ENCODE measurements around the gene BRCA2. TPM values are rescaled to one million over a fixed set of nuclear protein-coding genes. Genes with fewer than 3 reads are reported as not detected.

Gene BRCA2
- total and polyA plus RNA-seq, 2 experiments from 2014 or later, result 28.6 to 38.7 TPM

GRCh38 chr13:32385410-32385809 lies 70.1 kb downstream of the BRCA2 start (continued):
- TF ChIP-seq ZNF462 (CRISPR knock-in tag; IDR thresholded peaks at IDR 0.05) (no peak), ZNF331 (CRISPR knock-in tag; IDR thresholded peaks at IDR 0.05; ENCODE audit: low read depth) (no peak)

- no peak overlapping the region for H3K4me3 ChIP-seq
- H3K27me3 Mint-ChIP-seq (ENCODE audit: insufficient read depth, low read depth, poor library complexity), result no peaks in the 10 kb centered on the region
- peaks cover 6% of the 10 kb centered on the region; the same call in 2 of the 3 replicates for H3K36me3 Mint-ChIP-seq (ENCODE audit: low read depth)
- peaks cover 9% of the 10 kb centered on the region for H3K4me1 Mint-ChIP-seq
- no peak overlapping the region for H3K4me3 Mint-ChIP-seq
- H4K20me1 ChIP-seq (replicated peaks; ENCODE audit: insufficient read depth), result no peaks in the 10 kb centered on the region
- no peak overlapping the region for H3K27ac ChIP-seq (ENCODE audit: low read depth)
- no peaks in the 10 kb centered on the region for H3K27me3 ChIP-seq (ENCODE audit: insufficient read depth)
- H3K9me3 Mint-ChIP-seq, result no peaks in the 10 kb centered on the region
- no peaks in the 10 kb centered on the region; the same call in 1 of the 2 replicates for H3K36me3 ChIP-seq (ENCODE audit: insufficient read depth)
- H3K27ac Mint-ChIP-seq, result peak overlapping the region; percentile 74; the same call in 1 of the 2 replicates
- peaks cover 19% of the 10 kb centered on the region for H3K4me1 ChIP-seq (ENCODE audit: insufficient read depth)
- no peaks in the 10 kb centered on the region for H3K9me2 ChIP-seq (ENCODE audit: insufficient read depth)
- H2AFZ ChIP-seq, result no peak overlapping the region
- H3F3A ChIP-seq (replicated peaks; ENCODE audit: low read depth), result no peaks in the 10 kb centered on the region
- H3K79me2 ChIP-seq (replicated peaks; ENCODE audit: insufficient read depth), result no peaks in the 10 kb centered on the region
- no peak overlapping the region for H3K4me2 ChIP-seq
- DNase-seq (ENCODE audit: low spot score), result no peak
- no peak for ATAC-seq
- no peak for TF ChIP-seq EZH2phosphoT487 (IDR thresholded peaks at IDR 0.05; ENCODE audit: unreplicated experiment)
- no peak for TF ChIP-seq JUNB (IDR thresholded peaks at IDR 0.05; ENCODE audit: unreplicated experiment)
- no peak for TF ChIP-seq STAT1 (IDR thresholded peaks at IDR 0.05; ENCODE audit: unreplicated experiment)
- TF ChIP-seq EZH2 (IDR thresholded peaks at IDR 0.05; ENCODE audit: low read depth, unreplicated experiment), result no peak
- no peak for TF ChIP-seq CREB1 (CRISPR knock-in tag; IDR thresholded peaks at IDR 0.05; ENCODE audit: low read depth)
- no peak for TF ChIP-seq ZNF331 (CRISPR knock-in tag; IDR thresholded peaks at IDR 0.05; ENCODE audit: low read depth)
- no peak for TF ChIP-seq ETS1 (IDR thresholded peaks at IDR 0.05)
- TF ChIP-seq REST (IDR thresholded peaks at IDR 0.05; ENCODE audit: unreplicated experiment), result no peak
Observed at GRCh38 chr13:32390048-32390447, 74.7 kb downstream of the BRCA2 start.
